HG02623 (cell line): ENCODE results near the gene KIF26B.
"Not testable (repeated sequence)": the region's sequence is repeated elsewhere in the genome, so short reads cannot be mapped to it uniquely, and the experiment has no call there.

Source experiments
- ATAC-seq: cut with Tn5 transposase; IDR thresholded peaks from one replicate; pipeline ENCODE4 v1.9.1; 2021; ENCODE audit warnings: moderate library complexity; ENCODE audit not compliant: unreplicated experiment

Gene KIF26B

DNA sequence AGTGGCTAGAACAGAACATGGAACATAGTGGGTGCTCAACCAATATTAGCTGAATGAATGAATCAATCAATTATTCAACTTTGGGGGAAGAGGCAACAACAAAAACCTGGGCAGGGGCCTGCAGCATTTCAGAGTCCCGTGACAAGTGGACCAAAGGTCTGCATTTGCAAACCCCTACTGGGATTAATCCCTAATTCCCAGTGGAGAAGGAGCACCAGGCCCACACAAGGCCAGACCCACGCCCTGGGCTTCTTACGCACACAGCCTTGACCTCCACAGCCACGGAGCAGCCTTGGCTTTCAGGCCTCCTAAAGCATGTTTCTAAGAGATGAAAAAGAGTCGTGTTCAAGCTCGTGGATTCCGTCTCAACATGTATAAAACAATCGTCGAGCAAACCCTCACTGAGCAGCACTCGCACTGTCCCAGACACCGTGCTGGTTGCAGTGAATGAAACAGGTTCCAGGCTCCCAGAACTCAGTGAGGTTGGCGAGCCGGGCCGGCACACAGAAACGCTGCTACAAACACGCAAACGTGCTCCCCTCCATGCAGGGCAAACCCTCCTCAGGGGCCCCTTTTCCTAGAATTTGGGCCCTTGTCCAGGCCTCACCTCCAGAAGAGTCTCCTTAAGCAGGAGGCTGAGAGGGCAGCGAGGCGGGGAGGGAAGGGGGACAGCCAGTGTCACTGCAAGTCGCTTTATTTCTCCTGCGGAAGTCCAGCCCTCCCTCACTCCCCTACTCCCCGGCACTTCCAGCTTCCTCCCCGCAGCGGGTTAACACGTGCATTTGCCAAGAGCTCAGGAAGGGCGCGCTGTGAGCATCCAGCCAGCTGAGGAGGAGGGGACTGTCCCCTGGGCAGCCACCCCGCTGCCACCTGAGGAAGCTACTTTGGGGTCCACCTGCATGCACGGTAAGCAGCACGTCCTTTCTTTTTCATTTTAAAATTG, 556.4 kb downstream of the KIF26B start:
- ATAC-seq: no peak

DNA sequence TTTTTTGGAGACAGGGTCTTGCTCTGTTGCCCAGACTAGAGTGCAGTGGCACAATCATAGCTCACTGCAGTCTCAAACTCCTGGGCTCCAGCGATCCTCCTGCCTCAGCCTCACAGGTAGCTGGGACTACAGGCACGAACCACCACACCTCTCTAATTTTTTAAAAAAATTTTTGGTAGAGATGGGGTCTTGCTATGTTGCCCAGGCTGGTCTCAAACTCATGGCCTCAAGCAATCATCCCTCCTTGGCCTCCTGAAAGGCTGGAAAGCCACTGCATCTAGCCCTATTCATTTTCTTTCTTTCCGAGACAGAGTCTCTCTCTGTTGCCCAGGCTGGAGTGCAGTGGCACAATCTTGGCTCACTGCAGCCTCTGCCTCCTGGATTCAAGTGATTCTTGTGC, 559.2 kb downstream of the KIF26B start:
- ATAC-seq: not testable (repeated sequence)

DNA sequence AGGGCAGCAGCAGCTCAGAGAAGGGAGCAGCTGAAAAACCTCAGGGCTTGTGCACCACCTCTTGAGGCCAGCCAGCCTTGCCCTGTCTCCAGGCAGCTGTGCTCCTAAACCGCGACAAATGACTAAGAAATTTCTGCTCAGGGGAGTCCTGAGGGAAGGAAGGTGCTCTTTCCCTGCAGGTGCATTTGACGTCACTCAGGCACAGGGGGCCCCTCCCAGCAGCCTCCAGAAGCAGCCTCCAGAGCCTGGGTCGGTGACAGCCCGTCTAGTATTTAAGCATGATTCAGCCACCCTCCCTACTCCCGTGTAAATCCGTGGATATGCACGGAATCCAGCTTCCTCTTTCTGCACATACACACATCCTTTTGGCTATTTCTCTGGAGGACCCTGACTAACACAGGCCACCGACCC, 560.5 kb downstream of the KIF26B start:
- ATAC-seq: no peak

DNA sequence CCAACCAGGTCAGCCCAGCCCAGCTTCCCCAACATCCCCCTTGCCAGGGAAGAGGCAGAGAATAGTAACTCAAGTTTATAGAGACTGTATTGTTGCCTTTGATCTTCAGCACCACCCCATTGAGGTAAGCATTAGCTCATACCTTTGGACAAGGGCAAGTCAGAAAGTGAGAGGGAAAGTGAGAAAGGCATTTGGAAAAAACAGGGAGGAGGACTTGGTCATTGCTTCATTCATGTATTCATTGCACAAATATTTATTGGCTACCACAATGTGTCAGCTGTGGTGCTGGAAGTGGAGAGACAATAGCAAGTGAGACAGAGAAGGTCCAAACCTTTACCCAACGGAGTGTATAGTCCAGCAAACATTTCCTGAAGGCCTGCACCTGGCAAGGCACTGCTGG, 561.2 kb downstream of the KIF26B start:
- no peak for ATAC-seq

DNA sequence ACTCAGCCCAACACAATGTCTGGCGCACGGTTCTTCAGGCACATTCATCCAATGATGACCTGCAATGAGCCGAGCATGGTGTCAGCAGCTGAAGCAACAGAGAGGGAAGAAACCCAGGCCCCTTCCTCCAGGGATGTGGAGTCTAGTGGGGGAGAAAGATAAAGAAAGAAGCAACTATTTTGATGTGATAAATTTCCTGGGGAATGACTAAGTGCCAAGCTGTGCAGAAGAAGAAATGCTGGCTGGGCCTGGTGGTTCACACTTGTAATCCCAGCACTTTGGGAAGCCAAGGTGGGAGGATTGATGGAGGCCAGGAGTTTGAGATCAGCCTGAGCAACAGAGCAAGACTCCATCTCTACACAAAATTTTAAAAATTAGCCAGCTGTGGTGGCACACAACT, 561.8 kb downstream of the KIF26B start:
- ATAC-seq: no peak

DNA sequence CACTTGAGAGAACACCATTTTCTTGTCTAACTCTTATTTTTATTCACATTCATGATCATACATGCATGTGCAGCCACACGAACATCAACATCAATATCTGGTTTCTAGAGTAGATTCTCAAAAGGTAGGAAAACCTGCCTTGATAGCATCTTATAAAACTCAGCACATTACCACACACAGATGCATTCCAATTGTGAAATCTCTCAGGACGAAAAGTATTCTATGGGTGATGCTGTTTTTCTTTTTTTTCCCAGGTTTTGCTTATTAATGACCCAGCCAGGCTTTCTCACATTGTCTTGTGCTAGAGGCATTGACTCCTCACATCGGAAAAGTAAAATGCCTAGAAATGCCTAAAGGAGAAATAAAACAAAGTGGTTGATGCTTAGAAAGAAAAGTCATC, 562.8 kb downstream of the KIF26B start:
- no peak for ATAC-seq

DNA sequence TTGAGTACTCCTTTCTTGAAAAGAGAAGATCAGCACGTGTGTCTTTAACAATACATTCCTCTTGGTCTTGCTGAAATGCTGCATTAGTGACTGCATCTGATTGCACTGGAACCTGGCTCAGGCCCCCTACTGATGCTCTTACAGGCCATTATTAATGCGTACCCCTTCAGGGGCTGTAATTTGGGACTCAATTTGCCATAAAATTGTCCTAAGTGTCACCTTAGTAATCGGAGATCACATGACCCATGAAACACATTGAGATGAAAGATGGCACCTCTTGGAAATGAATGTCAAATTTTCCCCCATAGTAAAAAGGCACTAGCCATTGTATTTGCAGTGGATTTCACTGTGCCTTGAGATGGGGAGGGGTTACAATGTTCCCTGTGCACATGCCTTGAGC, 563.3 kb downstream of the KIF26B start:
- ATAC-seq: no peak

DNA sequence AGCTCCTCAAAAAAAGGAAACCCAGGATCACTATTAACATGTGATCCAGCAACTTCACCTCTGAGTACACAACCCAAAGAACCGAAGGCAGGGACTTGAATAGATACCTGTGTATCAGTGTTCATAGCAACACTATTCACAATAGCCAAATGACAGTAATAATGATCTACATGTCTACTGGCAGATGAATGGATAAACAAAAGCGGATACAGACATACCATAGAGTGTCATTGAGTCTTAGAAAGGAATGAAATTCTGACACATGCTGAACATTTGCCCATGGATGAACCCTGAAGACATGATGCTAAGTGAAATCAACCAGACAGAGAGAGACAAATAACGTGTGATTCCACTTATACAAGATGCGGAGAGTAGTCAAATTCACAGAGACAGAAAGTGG, 564.2 kb downstream of the KIF26B start:
- no peak for ATAC-seq

DNA sequence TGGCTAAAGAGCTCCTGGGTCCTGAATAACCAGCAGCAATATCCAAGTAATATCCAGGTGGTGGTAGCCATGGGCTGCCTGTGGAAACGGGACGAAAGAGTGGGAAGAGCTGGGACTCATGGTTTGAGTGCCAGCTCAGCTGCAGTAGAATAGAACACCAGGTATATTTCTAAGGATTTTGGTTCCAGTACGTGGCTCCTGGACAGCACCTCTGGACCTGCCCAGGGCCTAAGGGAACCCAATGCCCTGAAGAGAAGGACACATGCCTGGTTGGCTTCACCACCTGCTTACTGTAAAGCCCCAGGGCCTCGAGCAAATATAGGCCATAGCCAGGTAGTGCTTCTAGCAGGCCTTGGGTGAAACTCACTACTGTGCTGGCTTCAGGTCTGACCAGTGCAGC, 566.7 kb downstream of the KIF26B start:
- ATAC-seq: no peak

DNA sequence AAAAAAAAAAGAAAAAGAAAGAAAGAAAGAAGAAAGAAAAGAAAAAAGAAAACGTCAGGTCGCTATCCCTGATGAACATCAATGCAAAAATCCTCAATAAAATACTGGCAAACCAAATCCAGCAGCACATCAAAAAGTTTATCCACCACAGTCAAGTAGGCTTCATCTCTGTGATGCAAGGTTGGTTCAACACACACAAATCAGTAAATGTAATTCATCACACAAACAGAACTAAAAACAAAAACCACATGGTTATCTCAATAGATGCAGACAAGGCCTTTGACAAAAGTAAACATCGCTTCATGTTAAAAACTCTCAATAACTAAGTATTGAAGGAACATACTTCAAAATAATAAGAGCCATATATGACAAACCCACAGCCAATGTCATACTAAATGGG, 573.2 kb downstream of the KIF26B start:
- ATAC-seq: not testable (repeated sequence)

DNA sequence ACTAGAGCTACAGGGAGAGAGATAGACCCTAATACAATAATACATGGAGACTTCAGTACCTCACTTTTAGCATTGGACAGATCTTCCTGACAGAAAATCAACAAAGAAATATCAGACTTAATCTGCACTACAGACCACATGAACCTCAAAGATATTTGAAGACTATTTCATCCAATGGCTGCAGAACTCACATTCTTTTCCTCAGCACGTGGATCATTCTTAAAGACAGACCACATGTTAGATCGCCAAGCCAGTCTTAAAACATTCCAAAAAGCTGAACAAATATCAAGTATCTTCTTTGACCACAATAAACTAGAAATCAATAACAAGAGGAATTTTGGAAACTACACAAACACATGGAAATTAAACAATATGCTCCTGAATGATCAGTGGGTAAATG, 576.0 kb downstream of the KIF26B start:
- no peak for ATAC-seq

DNA sequence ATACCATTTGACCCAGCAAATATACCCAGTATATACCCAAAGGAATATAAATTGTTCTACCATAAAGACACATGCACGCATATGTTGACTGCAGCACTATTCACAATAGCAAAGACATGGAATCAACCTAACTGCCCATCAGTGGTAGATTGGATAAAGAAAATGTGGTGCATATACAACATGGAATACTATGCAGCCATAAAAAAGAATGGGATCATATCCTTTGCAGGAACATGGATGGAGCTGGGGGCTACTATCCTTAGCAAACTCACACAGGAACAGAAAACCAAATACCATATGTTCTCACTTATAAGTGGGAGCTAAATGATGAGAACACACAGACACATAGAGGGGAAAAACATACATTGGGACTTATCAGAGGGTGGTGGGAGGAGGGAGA, 585.6 kb downstream of the KIF26B start:
- not testable (repeated sequence) for ATAC-seq

DNA sequence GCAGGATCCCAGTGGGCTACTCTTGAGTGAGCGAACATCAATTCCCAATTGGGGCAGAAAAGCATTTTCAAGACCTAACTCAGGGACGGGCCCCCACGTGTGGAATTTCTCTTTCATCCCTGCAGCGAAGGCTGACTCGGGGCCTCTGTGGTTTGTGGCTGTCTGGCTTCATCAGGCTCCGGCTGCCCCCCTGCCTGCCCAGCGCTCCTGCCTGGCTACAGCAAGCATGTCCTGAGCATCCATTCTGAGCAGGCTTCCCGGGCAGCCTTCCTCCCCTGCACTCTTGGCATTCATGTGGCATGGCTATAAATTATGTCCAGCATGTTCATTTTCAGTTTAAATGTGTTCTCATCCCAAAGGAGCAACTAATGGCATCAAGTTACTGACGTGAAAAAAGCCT, 588.1 kb downstream of the KIF26B start:
- no peak for ATAC-seq

DNA sequence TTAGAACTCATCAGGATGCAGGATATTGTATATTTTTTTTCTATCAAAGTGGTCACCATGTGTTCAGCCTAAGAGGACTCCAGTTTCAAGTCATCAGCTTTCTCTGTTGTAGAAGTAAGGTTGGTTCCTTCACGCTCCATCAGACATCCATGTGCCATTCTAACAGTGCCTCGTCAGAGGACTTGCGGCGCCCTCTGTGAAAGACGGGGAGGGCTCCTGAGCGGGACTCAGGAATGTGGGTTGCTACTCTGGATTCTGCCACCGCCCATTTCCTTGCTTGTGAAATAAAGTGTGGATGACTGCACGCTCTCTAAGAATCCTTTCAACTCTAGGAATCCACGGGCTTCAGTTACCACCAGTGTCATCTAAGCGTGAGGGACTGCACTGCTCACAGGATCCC, 593.5 kb downstream of the KIF26B start:
- ATAC-seq: no peak

DNA sequence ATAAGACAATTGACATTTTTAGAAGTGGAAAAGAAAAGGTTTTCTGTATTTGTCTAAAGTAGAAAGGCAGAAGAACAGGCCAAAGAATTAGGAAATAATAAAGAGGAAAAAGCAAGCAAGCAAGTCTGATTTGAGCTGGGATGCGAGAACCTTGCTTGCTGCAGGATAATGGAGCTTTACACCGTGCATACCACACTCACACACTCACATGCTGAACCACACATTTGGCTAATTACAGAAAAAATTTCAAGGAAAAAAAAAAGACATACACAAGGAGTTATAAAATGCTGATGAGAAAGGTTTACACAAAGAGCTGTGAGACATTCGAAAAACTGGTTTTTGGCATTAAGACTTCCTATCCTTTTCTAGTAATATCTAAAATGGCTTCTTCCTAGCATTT, 593.9 kb downstream of the KIF26B start:
- no peak for ATAC-seq

DNA sequence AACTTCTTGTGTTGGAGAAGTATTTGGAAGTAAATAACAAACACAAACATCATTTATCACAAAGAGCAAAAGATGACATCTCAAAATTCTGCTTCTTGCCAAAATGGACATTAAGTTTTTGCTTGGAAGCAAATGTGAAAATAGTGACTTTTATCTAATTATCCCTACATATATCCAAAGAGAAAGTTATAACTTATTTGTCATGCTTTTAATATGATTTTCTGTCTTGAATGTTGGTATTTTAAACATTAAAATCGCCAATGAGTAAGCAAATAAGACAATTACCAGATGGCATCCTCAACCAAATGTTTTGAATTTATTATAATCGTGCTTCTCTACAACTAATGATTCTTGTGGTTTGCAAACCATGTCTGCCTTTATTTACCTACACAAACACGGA, 594.3 kb downstream of the KIF26B start:
- no peak for ATAC-seq

DNA sequence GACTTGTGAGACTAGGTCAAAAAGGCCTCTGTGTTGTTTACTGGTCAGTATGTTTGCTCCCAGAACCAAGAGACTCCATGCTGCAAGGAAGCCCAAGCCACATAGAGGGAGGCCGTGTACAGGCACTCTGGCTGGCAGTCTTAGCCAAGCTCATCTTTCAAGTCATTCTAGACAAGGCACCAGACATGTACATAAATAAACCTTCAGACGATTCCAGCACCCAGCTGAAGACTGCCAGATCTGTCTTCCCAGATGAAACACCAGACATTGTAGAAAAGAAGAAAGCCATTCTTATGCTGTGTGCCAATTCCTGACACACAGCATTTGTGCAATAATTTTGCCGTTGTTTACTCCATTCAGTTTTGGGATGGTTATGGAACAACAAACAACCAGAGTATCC, 595.5 kb downstream of the KIF26B start:
- ATAC-seq: no peak

DNA sequence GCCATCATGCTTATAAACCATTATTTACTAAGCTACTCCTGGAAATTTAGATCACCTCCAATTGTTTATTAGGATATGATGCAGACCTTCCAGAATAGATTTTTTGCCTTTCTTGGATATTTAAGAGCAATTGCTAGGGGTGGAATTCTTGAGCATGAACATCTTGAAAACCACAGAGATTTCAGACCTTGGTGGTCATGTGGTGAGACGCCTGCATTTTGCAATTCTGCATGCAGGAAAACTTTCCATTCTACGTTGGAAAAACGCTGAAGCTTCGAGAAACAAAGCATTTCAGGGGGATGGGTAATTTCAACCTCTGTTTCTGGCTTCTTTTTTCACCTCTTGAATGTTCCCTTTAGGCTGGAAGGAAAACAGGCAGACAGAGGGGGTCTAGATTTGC, 596.3 kb downstream of the KIF26B start:
- no peak for ATAC-seq

DNA sequence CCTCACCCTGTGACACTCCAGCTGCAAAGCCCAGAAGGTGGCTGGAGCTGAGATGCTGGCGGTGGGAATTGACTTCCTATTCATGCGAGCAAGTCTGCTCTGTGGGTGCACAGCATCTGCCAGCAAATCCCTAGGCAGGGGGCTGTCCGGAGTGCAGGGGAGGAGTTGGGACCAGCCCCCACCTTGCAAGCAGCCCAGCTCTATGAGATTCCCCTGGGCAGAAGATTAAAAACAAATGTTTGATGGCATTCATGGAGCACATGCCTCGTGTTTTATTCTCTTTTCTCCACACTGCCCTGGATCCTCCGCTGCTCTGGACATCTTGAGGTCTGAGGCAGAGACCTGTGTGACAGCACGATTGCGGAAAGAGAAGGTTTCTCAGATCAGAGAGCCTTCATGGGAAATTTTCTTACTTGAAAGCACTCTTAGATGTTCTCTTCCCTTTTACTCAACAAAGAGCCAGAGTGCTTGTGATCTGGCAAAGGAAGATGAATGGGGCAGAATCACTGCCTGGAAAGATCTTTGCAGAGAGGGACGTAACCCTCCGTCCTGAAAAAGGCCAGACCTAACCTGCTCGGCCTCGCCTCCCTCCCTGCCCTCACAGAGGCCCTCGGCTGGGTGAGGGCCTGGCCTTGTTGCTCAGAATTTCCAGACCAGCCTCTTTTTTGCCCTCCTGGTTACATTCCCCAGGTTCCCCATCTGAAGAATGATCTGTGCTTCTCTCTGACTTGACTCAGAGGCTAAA, 597.1 kb downstream of the KIF26B start:
- ATAC-seq: no peak

DNA sequence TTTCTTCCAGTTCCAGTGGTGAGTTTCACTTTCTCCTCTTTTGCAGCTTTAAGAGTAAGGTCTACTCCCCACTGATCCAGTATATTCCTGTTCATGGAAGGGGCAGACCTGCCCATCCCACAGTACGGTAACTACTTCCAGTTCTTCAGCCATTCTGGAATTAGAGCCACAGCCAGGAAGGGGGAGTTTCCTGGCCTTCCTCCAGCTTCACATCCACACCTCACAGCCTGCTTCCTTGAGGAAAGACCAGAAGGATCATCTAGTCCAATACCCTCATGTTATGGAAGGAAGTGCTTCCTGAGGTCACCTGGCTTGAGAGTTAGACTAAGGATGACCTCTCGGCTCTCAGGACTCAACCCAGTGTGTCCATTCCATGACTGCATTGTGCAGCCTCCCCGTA, 597.8 kb downstream of the KIF26B start:
- ATAC-seq: no peak

DNA sequence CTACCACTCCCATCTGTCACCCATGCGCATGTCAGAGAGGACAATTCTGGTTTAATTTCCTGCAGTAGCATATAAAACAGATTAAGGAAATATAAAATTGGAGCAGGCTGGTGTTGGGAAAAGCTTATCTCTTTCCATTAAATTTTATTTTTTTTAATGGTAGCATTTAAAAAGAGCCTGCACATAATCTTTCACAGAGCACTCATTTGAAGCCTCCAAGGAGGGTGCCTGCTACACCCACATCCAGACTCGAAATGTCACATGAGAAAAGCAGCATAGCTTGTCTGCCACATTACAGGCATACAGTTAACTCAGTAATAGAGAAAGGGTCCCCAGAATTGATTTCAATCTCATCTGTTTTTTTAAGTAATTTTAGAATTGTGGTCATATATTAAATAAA, 599.0 kb downstream of the KIF26B start:
- no peak for ATAC-seq

DNA sequence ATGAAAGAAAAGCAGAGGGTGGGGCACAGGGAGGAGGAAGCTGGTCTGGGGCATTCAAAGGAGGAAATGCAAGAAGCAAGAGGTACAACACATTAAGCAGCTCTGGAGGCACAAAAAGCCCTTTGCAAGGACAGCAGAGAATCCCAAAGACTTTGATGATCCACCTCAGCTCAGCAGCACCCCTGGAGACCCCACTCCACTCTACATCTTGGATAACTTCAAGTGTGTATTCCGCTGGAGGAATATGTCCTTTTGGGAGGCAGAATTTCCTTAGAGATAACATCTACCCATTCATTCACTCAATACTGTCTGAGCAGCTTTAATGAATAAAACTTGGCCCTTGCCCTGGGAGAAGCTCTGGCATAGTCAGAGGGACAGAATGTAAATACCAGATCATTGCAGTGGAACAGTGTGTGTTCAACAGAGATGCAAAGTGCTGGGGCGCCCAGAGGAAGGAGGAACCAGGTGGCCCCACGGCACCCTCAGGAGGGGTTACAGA, 599.7 kb downstream of the KIF26B start:
- ATAC-seq: no peak
